GM21786 (cell line): ENCODE results near the gene MED12L.
A peak's percentile ranks its signal among the peaks of the same experiment; 100 is the strongest.

Source experiments
- ATAC-seq: cut with Tn5 transposase; IDR thresholded peaks from one replicate; pipeline ENCODE4 v1.9.1; 2021; ENCODE audit not compliant: unreplicated experiment

The MED12L gene

GRCh38 chr3:151169948-151170679 lies 84.7 kb downstream of the MED12L start:
- ATAC-seq = peak; percentile 29

GRCh38 chr3:151171145-151171757 lies 85.8 kb downstream of the MED12L start:
- peak; percentile 59 for ATAC-seq

DNA sequence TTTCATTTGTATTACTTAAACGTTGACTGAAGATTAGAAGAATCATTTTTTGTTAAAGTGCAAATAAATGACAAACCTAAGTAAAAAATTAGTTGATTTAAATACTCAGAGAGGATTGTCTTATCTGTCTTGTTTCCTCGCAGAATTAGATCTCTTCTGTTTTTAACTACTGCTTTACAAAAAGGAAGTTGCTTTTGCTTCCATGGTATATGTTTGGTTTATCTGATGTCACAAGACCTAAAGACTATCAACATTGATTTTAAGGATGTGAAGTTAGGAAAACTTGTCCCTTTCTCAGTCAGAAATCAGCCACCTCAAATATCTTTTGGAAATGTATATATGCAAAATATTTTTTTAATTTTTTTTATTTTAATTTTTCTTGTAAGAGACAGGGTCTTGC lies 88.9 kb downstream of the MED12L start:
- ATAC-seq = no peak

DNA sequence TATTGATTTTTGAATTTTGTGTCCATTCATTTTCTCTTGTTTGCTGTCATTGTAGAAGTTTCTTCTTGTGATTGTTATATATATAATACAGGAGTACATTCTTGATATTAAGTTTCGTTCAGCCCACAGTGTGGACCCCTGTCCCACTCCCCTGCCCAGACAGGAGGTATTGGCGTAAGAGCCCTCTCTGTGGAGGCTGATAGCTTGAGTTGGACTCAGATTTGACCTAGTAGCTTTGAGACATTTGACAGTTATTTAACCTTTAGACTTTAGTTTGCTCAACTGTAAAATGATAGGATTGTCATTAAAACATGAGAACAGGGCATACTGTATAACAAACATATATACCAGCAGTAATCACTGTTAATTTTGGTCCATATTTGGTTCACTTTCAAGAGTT lies 90.5 kb downstream of the MED12L start:
- no peak for ATAC-seq

DNA sequence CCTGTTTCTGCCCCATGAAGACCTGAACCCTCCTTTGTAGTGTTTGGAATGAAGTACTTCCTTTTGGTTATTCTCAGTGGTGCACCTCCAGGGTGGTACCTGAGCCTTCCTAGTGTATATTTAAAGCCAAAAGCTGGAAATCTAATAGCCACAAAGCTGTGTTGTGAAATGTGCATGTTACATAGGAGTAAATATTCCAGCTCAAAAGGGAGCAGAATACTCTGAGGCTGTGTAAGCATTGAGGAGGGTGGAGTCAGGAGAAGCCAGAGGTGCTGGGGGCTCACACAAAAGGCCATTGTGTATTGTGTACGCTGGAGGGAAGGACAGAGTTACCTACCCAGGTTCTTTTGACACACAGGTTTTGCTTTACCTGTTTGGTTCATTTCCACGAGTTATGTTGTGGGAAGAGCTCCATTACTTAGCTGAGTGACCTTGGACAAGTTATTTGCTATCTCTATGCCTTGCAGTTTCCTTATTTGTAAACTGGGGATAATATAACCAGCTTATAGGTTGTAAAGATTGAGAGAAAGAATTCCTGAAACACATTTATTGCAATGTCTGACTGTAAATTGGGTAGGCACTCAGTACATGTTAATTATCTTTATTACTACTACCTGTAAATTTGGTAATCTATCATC lies 92.9 kb downstream of the MED12L start:
- no peak for ATAC-seq

DNA sequence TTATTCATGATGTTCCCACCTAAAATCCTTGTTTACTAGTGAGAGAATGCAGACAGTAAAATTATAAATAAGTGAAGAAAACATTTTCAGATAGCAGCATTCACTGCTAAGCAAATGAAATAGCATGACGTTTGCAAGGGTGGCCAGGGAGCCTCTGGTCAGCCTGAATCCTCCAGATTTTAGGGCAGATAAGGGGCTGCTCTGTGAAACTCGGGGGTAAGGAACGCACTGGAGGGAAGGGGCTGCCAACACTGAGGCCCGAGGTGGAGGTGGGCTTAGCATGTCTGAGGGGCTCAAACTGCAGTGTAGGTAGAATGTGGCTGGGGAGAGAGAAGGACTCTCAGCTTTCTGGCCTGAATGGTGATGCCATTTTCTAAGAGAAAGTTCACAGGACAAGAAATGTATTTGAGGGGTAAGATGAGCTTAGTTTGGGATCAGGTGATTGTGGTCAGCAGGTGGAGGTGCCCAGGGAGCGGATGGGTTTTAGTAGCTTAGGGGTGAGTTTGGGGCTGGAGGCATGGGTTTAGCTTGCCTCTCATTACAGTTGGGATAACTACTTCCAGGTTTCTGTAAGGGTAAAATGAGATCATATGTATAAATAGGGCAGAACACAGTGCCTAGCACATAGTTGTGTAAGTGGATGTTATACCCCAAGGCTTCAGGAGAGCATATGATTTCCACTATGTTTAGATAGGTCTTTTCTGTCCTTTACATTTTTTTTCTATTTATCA lies 97.0 kb downstream of the MED12L start:
- ATAC-seq = no peak

GRCh38 chr3:151183265-151183671 lies 97.8 kb downstream of the MED12L start:
- no peak for ATAC-seq

DNA sequence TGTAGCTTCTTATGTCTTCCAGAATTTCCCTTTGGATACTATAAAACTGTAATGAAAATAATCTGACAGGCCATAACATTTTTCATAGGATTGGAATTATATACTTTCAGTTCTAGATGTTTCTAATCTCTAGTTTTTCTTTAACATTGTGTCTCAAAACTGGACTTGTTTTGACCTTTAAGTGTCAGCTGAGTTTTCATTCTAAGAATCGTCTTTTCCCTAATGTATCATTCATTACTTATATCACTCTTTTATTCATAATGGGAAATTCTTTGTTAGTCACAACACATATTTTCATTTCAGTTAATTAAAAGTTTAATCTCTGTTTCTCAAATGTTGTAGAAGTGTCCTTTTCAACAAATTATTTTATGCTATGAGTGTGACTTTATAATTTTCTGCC lies 105.6 kb downstream of the MED12L start:
- ATAC-seq = no peak

DNA sequence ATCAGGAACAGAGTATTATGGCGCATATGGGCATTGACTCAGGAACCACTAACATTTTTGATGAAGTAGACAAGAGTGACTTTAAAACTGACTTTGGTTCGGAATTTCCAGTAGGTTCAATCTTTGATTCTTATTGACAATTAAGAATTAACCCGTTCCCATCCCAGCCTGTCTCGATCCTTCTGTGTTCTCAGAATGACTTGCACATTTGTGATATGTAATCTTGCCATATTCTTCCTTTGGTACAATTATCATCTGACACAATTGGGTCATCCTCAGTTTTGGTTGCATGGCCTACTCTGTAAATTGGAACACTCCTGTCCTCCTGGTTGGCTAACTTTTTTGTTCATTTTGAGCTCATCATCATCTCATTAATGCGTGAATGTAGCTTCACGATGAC lies 107.1 kb downstream of the MED12L start:
- no peak for ATAC-seq

DNA sequence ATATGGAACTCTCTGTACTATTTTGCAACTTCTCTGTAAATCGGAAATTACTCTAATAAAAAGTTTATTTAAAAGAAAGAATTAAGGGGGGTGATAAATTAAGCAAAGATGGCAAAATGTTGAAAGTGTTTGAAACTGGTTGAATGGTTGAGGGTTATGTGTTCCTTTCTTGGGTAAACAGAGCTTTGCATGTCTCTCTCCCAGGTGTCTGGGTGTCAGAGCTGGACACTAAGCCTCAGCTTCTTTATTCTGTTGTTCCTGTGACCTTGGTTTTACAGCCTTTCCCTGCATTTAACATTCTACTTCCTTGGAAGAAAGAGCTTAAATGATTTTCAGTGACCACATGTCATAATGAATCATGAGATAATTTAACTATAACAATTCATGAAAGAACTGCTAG lies 110.4 kb downstream of the MED12L start:
- no peak for ATAC-seq

DNA sequence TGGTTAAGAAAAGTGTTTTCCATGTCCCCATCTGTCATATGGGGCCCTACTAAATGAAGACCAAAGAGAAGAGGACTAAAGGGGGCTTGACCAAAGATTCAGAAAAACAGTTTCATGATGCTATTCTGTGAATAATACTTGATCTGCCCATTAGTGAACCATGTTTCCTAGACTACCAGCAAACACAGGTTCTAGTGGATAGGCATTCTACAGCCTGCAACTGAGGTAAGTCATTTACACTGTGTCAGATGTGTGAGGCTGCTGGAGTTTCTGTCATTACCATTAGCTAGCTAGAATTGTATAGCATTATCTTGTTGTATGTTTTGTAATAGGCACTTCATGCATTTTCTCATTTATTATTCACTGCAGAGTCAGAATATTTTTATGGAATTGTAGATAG lies 111.0 kb downstream of the MED12L start:
- ATAC-seq = no peak

DNA sequence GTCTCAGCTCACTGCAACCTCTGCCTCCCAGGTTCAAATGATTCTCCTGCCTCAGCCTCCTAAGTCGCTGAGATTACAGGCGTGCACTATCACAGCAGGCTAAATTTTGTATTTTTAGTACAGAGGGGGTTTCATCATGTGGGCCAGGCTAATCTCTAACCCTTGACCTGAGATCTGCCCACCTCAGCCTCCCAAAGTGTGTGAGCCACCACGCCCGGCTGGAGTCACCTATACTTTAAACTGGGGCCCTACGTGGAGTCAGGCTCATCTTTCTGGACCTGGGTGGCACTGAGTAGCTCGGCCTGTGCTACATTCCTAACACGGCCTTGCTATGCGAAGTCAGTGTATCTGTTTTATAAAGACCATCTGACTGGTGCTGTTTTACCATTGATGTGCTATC lies 111.8 kb downstream of the MED12L start:
- no peak for ATAC-seq

DNA sequence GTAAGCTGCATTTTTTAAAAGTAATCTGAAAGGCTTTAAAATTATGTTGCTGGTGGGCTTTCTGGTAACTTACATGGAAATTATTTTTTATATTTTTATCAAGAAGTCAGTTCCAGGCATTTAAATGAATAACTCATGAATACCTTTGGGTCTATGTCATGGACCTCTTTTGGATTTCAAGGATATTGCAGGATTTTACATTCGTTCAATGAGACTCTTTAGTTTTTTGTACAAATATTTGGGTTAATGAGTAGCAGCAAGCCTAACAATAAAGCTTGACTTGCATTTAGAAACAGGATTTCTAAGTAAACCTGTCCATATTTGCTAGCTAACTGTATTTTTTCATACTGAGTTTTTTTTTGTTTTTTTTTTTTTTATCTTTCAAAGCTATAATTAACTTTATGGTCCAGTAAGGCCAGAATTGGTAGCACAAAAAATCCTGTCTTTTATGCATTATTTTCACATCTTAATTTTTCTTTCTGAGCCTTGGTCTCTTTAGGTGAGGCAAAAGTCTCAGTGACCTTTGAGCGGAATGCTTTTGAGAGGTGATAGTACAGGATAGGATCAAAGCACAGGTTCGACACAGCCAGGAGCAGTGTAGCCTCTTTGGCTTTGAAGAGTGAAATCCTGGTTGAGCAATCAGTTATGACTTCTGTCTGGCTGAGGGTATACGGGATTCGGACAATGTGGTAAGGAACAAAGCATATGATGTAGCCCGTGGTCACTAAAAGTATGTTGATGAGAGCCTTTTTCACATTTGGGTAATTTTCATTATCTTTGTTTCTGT lies 112.7 kb downstream of the MED12L start:
- no peak for ATAC-seq

- ATAC-seq = no peak
Measured at GRCh38 chr3:151198849-151199248, 113.4 kb downstream of the MED12L start.

- ATAC-seq = no peak
Measured at GRCh38 chr3:151199554-151200438, 114.3 kb downstream of the MED12L start.

GRCh38 chr3:151200586-151200985 lies 115.1 kb downstream of the MED12L start:
- no peak for ATAC-seq

DNA sequence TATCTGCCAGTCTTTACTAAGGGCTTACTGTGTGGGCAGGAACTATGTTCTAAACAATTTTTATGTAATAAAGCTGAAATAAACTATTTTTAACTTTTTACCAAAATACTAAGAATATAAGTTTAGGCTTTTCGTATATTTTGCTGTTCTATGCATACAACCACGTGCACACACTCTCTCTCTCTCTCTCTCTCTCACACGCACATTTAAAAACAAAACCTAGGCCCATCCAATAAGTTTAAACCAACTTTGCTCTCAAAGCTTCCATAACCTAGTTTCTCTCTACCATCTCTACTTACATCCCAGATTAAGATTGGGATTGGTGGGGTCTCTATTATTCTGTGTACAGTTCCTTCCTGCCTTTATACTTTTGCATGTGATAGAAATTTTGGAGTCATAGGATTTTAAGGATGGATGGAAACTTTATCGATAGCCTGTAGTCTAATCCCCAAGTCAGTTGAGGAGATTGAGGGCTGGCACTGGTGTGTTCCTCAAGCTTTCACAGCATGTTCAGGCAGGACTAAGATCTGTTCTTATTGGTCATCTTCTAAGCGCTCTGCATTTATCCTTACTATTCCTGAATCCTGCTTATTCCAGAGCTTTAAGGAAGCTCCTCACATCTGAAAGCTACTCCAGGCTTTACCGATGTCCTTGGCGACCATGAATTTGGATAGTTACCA lies 115.7 kb downstream of the MED12L start:
- no peak for ATAC-seq

- peak; percentile 95 for ATAC-seq
Measured at GRCh38 chr3:151203051-151203420, 117.6 kb downstream of the MED12L start, which contains the start of gene GPR171. Gene GPR171 (minus strand): TSS chr3:151203216. CDS start chr3:151199386, 3,830 bp downstream.
